HG03097 (cell line): ENCODE measurements around the gene CHST8.
"Not testable (repeated sequence)": the region's sequence is repeated elsewhere in the genome, so short reads cannot be mapped to it uniquely, and the experiment has no call there.

ENCODE experiments used
- ATAC-seq: cut with Tn5 transposase; IDR thresholded peaks from one replicate; pipeline ENCODE4 v1.9.1; 2021; ENCODE audit not compliant: unreplicated experiment, low FRiP score

The CHST8 gene

DNA sequence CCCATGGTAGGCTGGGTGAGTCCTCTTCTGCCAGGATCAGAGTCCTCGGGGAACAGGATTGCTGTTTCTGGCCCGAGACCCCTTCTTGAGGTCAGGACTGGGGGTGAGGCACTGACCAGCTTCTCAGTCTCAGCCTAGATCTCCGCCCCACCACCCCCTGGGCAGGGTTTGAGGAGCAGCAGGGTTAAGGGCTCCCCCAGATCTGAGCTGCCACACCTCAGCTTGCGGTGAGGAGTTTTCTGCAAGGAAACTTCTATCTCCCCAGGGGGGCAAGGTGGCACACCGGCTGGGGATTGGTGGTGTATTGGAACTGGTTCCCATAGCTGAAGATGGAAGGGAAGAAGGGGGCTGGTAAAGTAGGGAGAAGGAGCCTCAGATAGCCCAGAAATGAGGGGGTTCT lies 19.5 kb downstream of the CHST8 start:
- ATAC-seq = no peak

DNA sequence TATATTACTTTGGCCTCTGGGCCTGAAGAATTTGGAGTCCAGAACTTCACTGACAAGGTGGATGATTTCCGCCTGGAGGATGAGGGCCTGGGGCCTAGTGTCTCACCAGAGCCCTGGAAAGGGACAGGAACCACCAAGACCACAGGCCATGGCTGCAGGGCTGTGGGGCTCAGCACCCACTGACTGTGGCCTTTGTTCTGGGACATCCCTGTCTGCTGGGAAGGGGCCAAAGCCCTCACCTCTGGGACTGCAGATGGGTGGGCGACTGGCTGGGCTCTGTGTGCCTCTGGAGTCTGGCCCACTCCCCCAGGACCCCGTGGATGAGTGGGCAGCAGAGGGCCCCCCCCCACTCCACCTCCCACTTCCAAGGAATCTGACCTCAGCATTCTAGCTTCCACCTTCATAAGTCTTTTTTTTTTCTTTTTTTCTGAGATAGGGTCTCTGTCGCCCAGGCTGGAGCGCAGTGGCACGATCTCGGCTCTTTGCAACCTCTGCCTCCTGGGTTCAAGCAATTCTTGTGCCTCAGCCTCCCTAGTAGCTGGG lies 20.3 kb downstream of the CHST8 start:
- ATAC-seq = no peak

DNA sequence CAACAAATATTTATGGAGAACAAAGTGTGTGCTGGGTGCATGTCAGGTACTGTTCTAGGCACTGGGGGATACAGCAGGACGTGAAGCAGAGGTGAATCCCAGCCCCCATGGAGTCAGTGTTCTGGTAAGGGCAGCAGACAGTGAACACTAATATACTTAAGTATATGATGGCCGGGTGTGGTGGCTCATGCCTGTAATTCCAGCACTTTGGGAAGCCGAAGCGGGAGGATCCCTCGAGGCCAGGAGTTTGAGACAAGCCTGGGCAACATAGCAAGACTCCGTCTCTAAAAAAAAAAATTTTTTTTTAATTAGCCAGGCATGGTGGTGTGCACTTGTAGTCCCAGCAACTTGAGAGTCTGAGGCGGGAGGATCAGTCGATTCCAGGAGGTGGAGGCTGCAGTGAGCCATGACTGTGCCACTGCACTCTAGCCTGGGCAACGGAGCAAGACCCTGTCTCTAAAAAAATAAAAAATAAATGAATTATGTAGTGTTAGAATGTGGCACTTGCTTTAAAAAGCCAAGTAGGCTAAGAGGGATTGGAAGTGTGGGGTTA lies 22.6 kb downstream of the CHST8 start:
- ATAC-seq = no peak

DNA sequence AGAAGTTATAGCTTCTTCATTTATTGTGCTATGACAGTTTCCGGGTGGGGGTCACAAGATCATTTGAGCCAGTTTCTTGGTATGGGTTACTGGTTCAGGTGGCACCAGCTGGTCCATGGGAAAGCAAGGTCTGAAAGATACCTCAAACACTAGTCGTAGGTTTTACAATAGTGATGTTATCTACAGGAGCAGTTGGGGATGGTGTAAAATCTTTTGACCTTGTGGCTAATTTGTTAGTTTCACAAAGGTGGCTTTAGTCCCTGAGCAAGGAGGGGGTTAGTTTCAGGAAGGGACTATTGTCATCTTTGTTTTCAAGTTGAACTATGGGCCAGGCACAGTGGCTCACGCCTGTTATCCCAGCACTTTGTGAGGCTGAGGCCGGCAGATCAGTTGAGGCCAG lies 24.6 kb downstream of the CHST8 start:
- ATAC-seq = no peak

DNA sequence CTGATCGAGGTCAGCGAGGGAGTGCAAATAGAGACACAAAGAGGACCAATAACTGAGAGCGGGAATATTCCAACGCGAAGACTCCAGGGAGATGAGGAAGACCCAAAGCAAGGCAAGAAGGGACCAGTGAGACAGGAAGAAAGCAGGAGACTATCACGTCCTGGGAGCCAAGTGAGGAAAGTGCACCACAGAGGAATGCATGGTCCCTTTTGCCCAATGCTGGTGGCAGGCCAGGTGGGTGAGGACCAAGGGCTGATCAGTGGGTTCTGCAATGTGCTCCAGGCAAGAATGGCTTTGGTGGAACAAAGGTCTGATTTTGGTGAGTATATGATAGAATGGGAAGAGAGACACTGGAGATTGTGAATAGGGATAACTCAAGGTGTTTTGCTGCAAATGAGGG lies 25.4 kb downstream of the CHST8 start:
- no peak for ATAC-seq

DNA sequence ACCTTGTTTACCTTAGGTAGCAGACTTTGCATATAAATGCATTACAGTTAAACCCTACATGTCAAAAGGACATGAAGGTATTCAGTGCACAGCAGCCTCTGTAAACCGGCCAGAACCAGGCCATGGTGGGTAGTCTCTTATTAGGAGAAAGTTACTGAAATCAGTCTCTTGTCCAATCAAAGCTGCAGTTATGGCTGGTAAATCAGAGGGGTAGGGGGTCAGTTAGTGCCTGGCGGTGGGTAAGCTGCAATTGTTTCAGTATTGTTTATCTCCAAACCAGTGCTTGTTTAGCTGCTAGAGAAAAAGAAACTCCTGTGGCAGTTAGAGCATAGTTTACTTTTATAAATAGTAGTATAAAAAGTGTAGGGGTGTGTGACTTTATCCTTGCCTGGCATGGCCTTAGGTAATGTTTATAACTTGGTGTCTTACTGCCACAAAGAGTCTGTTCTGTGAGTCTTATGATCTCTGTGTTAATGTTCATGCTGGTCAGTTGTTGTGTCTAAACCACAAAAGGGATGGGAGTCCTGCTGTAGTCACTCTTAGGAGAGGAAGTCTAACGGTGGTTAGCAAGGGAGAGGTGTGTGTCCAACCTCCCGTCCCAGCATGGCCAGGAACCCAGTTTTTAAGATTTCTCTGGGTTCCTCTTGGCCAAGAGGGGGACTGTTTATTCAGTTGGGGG lies 28.0 kb downstream of the CHST8 start:
- ATAC-seq = no peak

DNA sequence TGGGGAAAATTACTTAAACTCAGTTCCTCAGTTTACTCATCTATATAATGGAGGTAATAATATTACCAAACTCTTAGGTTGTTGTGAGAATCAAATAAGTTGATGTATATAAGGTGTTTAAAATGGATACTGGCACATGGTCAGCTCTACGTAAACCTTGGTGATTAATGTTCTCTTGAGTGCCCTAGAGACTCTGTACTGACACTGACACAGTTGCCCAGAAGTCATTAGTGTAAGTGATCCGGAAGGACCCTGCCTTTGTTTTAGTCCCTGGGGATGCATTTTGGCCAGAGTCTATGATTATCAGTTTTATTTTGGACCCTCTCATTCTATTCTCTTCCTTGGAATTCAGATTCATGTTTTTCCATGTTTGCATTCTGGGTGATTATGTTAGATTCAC lies 31.9 kb downstream of the CHST8 start:
- ATAC-seq = no peak

DNA sequence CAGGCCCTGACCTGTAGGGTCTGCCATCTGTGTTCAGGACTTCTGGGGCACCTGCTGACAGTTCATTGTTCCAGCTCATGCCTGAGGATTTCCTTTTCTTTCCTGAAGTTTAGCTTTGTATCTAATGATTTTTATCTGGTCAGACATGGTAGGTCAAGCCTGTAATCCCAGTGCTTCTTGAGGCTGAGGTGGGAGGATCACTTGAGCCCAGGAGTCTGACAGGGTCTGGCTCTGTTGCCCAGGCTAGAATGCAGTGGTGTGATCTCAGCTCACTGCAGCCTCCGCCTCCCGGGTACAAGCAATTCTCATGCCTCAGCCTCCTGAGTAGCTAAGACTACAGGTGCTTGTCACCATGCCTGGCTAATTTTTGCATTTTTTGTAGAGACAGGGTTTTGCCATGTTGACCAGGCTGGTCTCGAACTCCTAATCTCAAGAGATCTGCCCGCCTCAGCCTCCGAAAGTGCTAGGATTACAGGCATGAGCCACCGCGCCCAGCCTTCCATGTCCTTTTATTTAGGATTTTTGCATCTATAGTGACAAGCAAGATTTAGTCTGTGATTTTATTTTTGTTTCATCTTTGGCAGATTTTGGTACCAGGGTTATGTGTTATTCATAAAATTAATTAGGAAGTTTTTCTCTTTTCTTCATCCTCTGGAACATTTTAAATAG lies 33.2 kb downstream of the CHST8 start:
- ATAC-seq = no peak

DNA sequence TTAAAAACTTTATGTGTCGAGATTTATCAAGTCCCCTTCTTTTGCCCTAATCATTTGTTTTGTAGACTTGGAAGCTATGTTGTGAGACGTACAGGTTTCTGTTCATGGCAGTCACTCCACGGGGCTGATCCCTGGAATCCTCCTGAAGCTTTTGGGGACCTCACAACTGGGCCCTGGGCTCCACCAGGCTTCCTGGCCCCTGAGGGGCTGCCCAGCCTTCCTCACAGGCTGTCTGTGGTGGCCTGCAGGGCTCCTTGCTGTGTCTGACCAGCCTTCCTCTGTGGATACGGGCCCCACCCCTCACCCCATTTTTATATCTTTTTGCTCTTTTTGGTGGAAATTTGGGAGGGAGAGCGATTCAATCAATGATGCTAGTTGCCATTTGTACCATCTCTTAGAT lies 38.1 kb downstream of the CHST8 start:
- ATAC-seq = no peak

DNA sequence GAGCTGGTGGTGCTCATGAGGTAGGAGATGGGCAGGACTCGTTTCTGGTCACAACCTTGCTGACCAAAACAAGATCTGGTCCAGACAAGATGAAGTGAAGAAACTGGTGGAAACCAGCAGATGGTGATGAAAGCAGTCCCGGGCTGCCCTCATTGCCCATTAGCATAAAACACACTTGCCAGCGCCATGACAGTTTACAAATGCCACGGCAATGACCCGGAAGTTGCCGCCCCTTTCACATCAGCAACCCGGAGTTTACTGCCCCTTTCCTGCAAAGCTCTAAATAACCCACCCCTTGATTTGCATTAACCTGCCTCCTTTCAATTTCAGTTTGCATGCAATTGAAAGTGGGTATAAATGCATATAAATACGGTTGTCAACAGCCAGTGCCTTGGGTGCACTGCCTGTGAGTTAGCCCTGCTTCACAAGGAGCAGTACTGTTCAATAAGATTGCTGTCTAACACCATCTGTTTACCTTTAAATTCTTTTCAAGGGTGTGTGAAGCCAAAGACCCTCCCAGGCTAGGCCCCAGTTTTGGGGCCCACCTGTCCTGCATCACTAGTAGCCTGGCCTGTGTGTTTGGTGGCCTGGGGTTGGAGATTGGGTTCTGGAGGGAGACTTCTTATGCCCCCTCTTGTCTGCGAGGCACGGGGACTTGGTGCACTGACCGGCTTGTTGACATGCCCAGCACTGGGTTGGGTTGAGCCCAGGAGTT lies 38.8 kb downstream of the CHST8 start:
- ATAC-seq = no peak

DNA sequence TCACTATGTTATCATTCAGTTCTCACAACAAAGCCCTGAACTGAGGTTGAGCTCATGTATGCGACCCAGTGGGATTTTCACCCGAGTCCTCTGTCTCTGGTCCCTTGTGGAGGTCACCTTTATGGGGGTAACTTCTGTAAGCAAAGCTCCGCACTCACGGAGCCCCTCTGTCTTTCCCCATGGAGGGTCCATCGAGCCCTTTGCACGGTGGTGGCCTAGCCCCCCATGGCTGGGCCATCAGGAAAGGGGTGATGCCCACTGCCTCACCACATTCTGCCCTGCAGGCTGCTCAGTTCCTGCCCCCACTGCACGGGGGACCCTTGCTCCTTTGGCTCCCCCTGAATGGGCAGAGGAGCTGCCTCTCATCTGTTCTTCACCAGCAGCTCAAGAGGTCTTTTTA lies 39.6 kb downstream of the CHST8 start:
- no peak for ATAC-seq

DNA sequence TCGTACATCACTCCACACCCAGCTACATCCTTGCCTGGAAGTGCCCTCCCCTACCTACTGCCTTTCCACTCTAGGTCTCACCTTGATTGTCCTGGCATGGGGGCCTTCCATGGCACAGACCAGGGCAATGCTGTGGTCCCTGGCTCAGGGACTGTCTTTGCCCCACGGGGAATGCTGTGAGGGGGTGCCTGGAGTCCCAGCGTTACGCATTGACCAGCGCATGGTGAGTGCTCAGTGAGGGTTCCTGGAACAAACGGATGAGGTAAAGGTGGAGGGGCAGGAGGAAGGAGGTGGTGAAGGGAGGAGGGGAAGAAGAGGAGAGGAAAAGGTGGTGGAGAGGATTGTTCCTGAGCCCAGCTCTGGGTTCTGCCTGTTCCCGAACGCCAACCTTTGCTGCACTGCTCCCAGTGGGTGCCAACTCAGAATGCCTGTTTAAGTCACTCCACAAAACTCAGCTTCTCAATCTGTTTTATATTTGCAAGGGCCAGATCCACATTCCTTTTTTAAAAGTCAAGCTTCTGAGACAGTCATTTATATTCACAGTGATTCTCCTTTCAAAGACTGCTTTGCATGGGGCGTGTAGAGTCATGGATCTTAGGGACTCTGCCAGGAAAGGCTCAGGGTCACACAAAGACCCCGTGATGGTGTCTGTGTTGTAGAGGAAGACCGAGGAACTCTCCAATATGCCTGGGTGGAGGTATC lies 40.8 kb downstream of the CHST8 start:
- no peak for ATAC-seq

DNA sequence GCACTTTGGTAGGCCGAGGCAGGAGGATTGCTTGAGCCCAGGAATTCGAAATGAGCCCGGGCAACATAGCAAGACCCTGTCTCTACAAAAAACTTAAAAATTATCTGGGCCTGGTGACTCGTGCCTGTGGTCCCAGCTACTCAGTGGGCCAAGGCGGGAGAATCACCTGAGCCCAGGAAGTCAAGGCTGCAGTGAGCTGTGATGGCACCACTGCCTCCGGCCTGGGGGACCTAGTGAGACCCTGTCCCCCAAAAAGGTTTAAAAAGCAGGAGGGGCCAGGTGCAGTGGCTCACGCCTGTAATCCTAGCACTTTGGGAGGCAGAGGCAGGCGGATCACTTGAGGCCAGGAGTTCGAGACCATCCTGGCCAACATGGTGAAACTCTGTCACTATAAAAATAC lies 41.6 kb downstream of the CHST8 start:
- ATAC-seq = not testable (repeated sequence)

DNA sequence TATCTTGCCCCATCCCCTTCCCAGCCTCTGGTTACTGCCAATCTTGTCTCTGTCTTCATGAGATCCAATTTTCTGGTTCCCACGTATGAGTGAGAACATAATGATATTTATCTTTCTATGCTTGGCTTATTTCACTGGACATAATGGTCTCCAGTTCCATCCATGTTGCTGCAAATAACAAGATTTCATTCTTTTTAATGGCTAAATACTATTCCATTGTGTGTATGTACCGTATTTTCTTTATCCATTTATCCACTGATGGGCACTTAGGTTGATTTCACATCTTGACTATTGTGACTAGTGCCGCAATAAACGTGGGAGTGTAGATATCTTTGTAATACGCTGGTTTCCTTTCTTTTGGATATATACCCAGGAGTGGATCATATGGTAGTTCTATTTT lies 43.0 kb downstream of the CHST8 start:
- ATAC-seq = no peak

DNA sequence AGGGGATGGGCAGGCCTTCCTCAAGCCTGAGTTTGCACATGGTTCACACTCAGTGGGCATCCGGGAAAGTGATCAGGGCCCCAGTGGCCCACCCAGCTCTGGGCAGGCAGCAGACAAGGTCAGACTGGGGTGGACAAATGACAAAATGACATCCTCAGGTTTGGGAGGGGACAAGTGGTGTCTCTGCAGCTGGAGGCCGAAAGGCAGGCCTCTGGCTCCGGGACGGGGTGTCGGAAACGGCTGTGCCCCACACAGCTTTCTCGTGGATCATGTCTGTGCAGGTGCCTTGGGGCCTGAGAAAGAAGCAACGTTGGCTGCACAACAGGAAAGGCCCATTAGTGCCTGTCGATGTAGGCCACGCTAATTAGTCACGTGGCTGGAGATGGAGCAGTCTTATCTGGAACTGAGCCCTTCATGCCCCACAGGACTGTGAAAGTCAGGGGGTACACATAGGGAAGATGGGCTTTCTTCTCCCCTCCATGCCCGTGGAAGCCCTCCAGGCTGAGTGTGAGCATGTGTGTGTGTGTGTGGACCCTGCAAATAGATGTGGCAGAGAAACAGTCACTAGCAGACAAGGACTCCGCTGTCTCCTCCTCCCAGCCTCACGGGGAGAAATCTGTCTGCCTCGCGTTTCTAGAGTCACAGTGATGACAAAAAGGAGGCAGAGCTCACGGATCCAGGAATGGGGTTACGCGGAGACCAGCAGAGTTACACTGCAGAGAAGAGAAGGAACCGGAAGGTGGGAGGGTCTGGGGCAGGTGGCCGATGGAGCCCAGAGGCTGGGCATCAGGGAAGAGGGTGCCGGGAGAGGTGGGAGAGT lies 44.2 kb downstream of the CHST8 start:
- no peak for ATAC-seq

DNA sequence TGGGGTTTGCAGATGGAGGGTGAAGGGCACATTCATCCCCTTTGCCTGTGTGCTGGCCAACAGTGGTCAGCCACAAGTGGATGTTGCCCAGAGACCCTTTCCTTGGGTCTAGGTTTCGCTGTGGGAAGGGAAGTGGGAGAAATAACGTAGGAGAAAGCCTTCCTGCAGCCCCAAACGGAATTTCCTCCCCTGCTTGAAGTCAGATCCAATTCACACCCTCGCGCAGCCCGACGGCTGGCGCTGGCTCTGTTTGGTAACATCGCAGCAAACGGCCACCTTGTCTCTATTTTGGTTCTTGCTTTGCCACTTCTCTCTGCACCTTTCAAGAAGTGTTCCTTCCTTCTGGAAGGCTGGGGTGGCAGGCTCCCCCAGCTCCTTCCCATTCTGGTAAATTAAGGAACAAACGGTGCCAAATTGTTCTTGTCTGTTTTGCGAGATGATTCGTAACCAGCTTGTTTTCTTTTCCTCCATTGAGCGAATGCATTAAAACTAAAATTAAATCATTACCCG lies 45.4 kb downstream of the CHST8 start:
- ATAC-seq = no peak

DNA sequence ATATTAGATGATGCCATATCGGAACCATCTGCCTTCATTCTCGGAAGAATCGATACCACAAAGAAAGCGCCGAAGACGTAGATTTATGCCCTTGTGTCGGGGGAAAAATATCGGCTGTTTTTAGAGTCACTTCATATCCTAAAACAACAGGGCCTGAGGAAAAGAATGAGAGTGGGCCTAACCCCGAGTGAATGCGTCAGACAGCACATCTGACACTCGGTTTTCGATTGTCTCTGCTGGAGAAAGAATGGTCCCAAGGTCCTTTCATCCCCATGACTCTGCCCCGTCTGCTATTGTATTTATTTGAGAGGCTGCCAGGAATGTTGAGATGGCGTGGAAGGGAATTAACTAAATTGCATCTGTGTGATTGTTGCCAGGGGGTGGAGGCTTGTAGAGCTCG lies 46.1 kb downstream of the CHST8 start:
- ATAC-seq = no peak

DNA sequence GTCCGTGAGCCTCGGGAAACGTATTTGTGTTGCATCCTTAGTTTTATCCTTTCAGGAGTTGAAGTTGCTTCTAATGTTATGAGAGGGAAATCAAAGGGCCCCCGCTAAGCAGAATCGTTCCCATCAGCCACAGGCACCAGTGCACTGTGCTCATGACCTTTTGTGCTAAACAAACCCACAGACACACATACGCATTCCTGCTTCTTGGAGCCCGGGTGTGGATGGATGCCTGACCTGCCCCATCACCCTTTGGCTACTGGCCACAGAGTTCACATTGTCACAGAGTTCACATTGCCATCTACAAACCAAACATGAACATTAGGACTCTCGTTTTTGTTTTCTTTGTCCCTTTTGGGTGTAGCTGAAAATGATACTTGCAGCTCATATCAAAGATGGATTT lies 47.2 kb downstream of the CHST8 start:
- no peak for ATAC-seq

DNA sequence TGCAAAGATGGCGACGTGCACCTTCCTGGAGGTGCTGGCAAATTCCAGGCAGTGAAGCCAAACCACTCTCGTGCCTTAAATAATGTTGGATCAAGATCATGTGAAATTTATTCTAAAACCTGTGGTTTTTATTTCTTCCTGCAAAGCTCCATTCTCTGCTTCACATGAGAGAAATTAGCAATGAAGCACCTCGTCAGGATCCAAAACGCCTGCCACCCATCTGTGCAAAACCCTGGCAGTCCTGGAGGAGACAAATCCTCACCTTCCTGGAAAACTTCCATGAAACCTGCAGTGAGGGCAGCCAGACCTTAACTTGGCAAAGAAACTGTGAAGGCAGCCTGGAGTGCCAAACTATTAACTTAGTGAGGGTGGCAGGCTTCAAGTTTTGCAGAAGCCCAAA lies 47.6 kb downstream of the CHST8 start:
- no peak for ATAC-seq

DNA sequence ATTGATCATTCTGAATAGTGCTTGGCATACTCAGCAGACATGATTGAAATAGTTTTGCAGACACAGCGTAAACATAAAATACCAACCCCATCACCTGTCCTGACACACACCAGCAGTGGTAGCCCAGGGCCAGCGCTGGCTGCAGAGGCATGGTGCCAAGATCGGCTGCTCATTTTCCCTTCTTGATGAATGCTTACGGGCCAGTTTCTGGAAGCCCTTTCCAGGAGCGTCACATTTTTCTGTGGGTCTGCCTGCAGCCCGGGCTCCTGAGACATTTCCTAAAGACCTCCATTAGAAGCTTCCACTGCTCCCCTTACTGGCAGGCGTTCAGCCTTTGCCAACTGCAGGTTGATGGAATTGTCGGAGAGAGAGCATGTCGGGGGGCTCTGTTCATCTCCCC lies 48.6 kb downstream of the CHST8 start:
- ATAC-seq = no peak
